HepG2 (cell line): Measurements from ENCODE around the gene RRP36. TPM values are rescaled to one million over a fixed set of nuclear protein-coding genes. Genes with fewer than 3 reads are reported as not detected.

ENCODE experiments used
- ATAC-seq: fragments of 200-7000 bp; cut with Tn5 transposase; 3 replicates; pipeline ENCODE4 v1.9.1; 2020; ENCODE audit warnings: mild to moderate bottlenecking, moderate library complexity
- BruUV-seq: library from RNA; stranded (reverse); fragments of 400-500 nt; replicated peaks from 2 replicates; lab custom pipeline; 2021; lab: Mats Ljungman, UMichigan
- CTCF ChIA-PET: fragments of 300-600 bp; formaldehyde crosslinking; extraction: SDS; loops from one replicate; lab custom pipeline; 2021; ENCODE audit warnings: low total read pairs, inconsistent platforms, low intra/inter-chr PET ratio; lab: Yijun Ruan, JAX
- POLR2A ChIA-PET: fragments of 350-600 bp; sonication (Branson Sonifier 250); formaldehyde crosslinking; loops from one replicate; lab custom pipeline; 2020; ENCODE audit warnings: antibody characterized with exemption, inconsistent platforms; lab: Yijun Ruan, JAX
- DNase-seq: peaks from one replicate; pipeline ENCODE4 v3.0.0-alpha.2; 2015; ENCODE audit warnings: low spot score
- FAIRE-seq: peaks from 3 replicates; lab custom pipeline; 2011; peaks lifted over from hg19 to GRCh38; lab: Jason Lieb, UNC
- H2AFZ ChIP-seq: one replicate; pipeline ENCODE4 v1.6.1; 2011; ENCODE audit warnings: low read length, inconsistent platforms
- H3K27ac ChIP-seq: fragments of 300-600 bp; 3 replicates; pipeline ENCODE4 v1.8.0; 2011; ENCODE audit warnings: mixed run types, mild to moderate bottlenecking, mixed read lengths, low read length, inconsistent platforms; ENCODE audit not compliant: insufficient read depth; ENCODE audit errors: extremely low read length
- H3K27me3 ChIP-seq, 2 experiments: fragments of 200-600 bp in 1 of 2; 2 replicates in 1 of 2; 3 replicates in 1 of 2; pipeline versions ENCODE4 v1.6.0 to v1.8.0; 2011; ENCODE audit warnings: low read length in 2 of 2, mild to moderate bottlenecking in 2 of 2, moderate library complexity in 2 of 2, inconsistent platforms in 1 of 2; ENCODE audit not compliant: insufficient read depth in 2 of 2, control insufficient read depth in 1 of 2
- H3K36me3 ChIP-seq, 2 experiments: fragments of 200-600 bp in 1 of 2; replicated peaks in 1 of 2; 2 replicates in 1 of 2; 3 replicates in 1 of 2; pipeline versions ENCODE4 v1.5.1 to v1.8.0; 2011; ENCODE audit warnings: low read length in 2 of 2, inconsistent platforms in 1 of 2; ENCODE audit not compliant: insufficient read depth in 2 of 2, control insufficient read depth in 1 of 2
- H3K4me1 ChIP-seq: 2 replicates; pipeline ENCODE4 v1.5.1; 2012; ENCODE audit warnings: low read length, inconsistent platforms; ENCODE audit not compliant: insufficient read depth
- H3K4me2 ChIP-seq: 2 replicates; pipeline ENCODE4 v1.6.0; 2011; ENCODE audit warnings: low read depth, low read length, inconsistent platforms
- H3K4me3 ChIP-seq, 3 experiments: fragments of 200-600 bp in 1 of 3; sonication (generic), shearing (Covaris generic) in 1 of 3; replicated peaks in 1 of 3; 2 replicates each; pipeline ENCODE4 v1.5.1; 2011 to 2016; ENCODE audit warnings: low read length in 3 of 3, inconsistent platforms in 2 of 3, low read depth in 2 of 3, mild to moderate bottlenecking in 2 of 3, control low read depth in 1 of 3, mixed read lengths in 1 of 3; ENCODE audit not compliant: insufficient read depth in 1 of 3
- H3K79me2 ChIP-seq: one replicate; pipeline ENCODE4 v1.6.1; 2011; ENCODE audit warnings: low read length, inconsistent platforms; ENCODE audit not compliant: insufficient read depth
- H3K9ac ChIP-seq: 2 replicates; pipeline ENCODE4 v1.6.0; 2011; ENCODE audit warnings: mild to moderate bottlenecking, low read depth, low read length, inconsistent platforms; ENCODE audit not compliant: insufficient read depth
- H3K9me3 ChIP-seq: 2 replicates; pipeline ENCODE4 v1.5.1; 2012; ENCODE audit warnings: mild to moderate bottlenecking, low read length
- H4K20me1 ChIP-seq: 2 replicates; pipeline ENCODE4 v1.6.0; 2011; ENCODE audit warnings: inconsistent platforms, mild to moderate bottlenecking, low read length, moderate library complexity; ENCODE audit not compliant: insufficient read depth
- AGO2 ChIP-seq: fragments of 200-400 bp; formaldehyde crosslinking; optimal IDR thresholded peaks from 2 replicates; pipeline ENCODE3; 2017; ENCODE audit warnings: mild to moderate bottlenecking, low read depth, low read length, moderate library complexity
- CREB3 ChIP-seq: sonication (generic); formaldehyde crosslinking; IDR thresholded peaks from 2 replicates; pipeline ENCODE4 v1.5.0; 2020; ENCODE audit warnings: missing genetic modification reagents
- IKZF5 ChIP-seq: IDR thresholded peaks from 2 replicates; pipeline ENCODE4 v1.6.1; 2018; ENCODE audit warnings: missing genetic modification reagents, mild to moderate bottlenecking, missing compliant biosample characterization
- NFAT5 ChIP-seq: sonication (generic); formaldehyde crosslinking; IDR thresholded peaks from 2 replicates; pipeline ENCODE4 v1.4.0; 2020; ENCODE audit warnings: missing genetic modification reagents
- POLR2A ChIP-seq, 2 experiments: IDR thresholded peaks; 2 replicates each; pipeline ENCODE4 v1.6.1; 2011; ENCODE audit warnings: low read depth in 2 of 2, low read length in 2 of 2, mild to moderate bottlenecking in 1 of 2, moderate library complexity in 1 of 2; ENCODE audit not compliant: insufficient read depth in 1 of 2
- RBFOX2 ChIP-seq: fragments of 200-400 bp; formaldehyde crosslinking; IDR thresholded peaks from 2 replicates; pipeline ENCODE4 v1.6.1; 2017; ENCODE audit warnings: low read depth, mild to moderate bottlenecking, low read length
- RELA ChIP-seq: sonication (generic); formaldehyde crosslinking; IDR thresholded peaks from 2 replicates; pipeline ENCODE4 v1.4.0; 2020; ENCODE audit warnings: missing genetic modification reagents
- SIX1 ChIP-seq: sonication (generic); formaldehyde crosslinking; IDR thresholded peaks from 2 replicates; pipeline ENCODE4 v1.4.0; 2020; ENCODE audit warnings: missing genetic modification reagents, borderline replicate concordance
- ZNF260 ChIP-seq: sonication (generic); formaldehyde crosslinking; IDR thresholded peaks from 2 replicates; pipeline ENCODE4 v1.4.0; 2020; ENCODE audit warnings: missing genetic modification reagents, low read depth, mild to moderate bottlenecking, borderline replicate concordance
- ZNF75D ChIP-seq: sonication (generic); formaldehyde crosslinking; IDR thresholded peaks from 2 replicates; pipeline ENCODE4 v1.8.1; 2023; ENCODE audit warnings: missing genetic modification reagents, mild to moderate bottlenecking, borderline replicate concordance
- ZUFSP ChIP-seq: sonication (generic); formaldehyde crosslinking; IDR thresholded peaks from 2 replicates; pipeline ENCODE4 v1.9.0; 2021; ENCODE audit warnings: missing genetic modification reagents, mild to moderate bottlenecking, borderline replicate concordance
- WGBS: methylation state at CpG from one replicate; pipeline ENCODE4 v1.1.6; 2017; ENCODE audit warnings: low lambda C conversion rate; 5-methylcytosine and 5-hydroxymethylcytosine counted together
- in situ Hi-C: cut with HindIII; loops from 2 replicates; pipeline ENCODE4 v1.10.0; 2017; ENCODE audit warnings: low pct_unique_long_range_greater_than_20kb; ENCODE audit not compliant: extremely low pct_ligation_motif_present
- intact Hi-C: fragments of 100-400 bp; cut with micrococcal nuclease; formaldehyde crosslinking; loops from one replicate; pipeline ENCODE4 v1.10.0; 2022; ENCODE audit not compliant: unreplicated experiment
- polyA plus RNA-seq, 8 experiments: library from polyadenylated mRNA; depleted of rRNA in 3 of 8; stranded (reverse) in 7 of 8; unstranded in 1 of 8; fragments of >200 nt; fragmentation: Illumina TruSeq in 4 of 8; extraction: Trizol in 4 of 8; gene quantifications; 2 replicates each; pipeline versions ENCODE4 v1.2.1 to v1.2.3, GENCODE V29; 2011 to 2016; ENCODE audit warnings: low read depth in 4 of 8, missing spikeins in 1 of 8, mixed read lengths in 1 of 8; ENCODE audit not compliant: insufficient read depth in 1 of 8
- total RNA-seq, 5 experiments: library from RNA; depleted of rRNA; stranded (reverse); fragments of >200 nt; fragmentation: Illumina TruSeq; extraction: Trizol; gene quantifications; 2 replicates each; pipeline ENCODE4 v1.2.3, GENCODE V29; 2016; ENCODE audit warnings: low read depth in 1 of 5

Gene RRP36
- total and polyA plus RNA-seq, 2 of the 13 experiments (the other 11 are each of a cell fraction or from before 2014, with no cell fraction given): 29.5 to 144 TPM

- in situ Hi-C loops (no loop called here), intact Hi-C loops (no loop called here)
- BruUV-seq: TSS peak; percentile 32
- H2AFZ ChIP-seq: no peak overlapping the region
- no peaks in the 10 kb centered on the region for H3K4me1 ChIP-seq
- TF ChIP-seq POLR2A (IDR thresholded peaks at IDR 0.05; ENCODE audit: insufficient read depth in 1 of 2, low read depth in 2 of 2, low read length in 2 of 2) (peak in 1 of 2 experiments; percentile 27; a peak in 1 of 4 replicates), ZNF260 (CRISPR knock-in tag) (no peak), AGO2 (peak; percentile 24), RBFOX2 (0 out of 2 replicates have a peak, but pooled peaks have one; percentile 37), CREB3 (CRISPR knock-in tag) (no peak), ZNF75D (CRISPR knock-in tag) (no peak), NFAT5 (CRISPR knock-in tag) (no peak), ZUFSP (CRISPR knock-in tag) (no peak), RELA (CRISPR knock-in tag) (no peak), SIX1 (CRISPR knock-in tag) (no peak), IKZF5 (no peak)
- ATAC-seq (no peak), DNase-seq (no peak), FAIRE-seq (no peak)
- H4K20me1 ChIP-seq: no peaks in the 10 kb centered on the region
- H3K9me3 ChIP-seq: no peaks in the 10 kb centered on the region
- CTCF ChIA-PET: no interaction called here
- H3K9ac ChIP-seq: no peak overlapping the region
- POLR2A ChIA-PET: no interaction called here
- H3K79me2 ChIP-seq: peaks cover 8% of the 10 kb centered on the region
- H3K4me3 ChIP-seq: no peak overlapping the region
- no peak overlapping the region for H3K27ac ChIP-seq
- H3K4me2 ChIP-seq: no peak overlapping the region
- H3K36me3 ChIP-seq: peaks cover 36 to 68% of the 10 kb centered on the region in 2 experiments
- H3K27me3 ChIP-seq: no peaks in the 10 kb centered on the region
- WGBS: 94% methylated on average over 9 of the region's 9 CpGs
These were observed 7.7 kb downstream of the RRP36 start for GRCh38 chr6:43029120-43029519.
